ENCODE measurements around the gene GGT5.
"Not testable (repeated sequence)": the region's sequence is repeated elsewhere in the genome, so short reads cannot be mapped to it uniquely, and the experiment has no call there.

GGT5 gene

DNA sequence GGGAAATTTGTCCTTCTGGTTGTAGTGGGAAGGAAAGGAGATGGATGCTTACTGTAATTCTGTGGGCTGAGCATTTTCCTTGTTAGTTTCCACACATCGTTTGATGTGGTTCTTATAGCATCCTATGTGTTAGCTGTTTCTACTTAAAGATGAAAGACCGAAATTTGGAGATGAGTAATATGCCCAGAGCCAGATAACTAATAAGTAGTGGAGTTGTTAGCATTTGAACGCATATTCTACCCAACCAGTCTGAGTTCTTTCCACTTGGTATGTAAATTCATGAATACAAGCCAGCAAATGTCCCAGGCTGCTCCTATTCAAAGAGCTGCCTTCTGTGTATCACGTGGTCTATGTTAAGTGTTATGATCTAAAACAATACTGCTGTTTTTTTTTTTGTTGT is 40.4 kb upstream of the GGT5 start:
- DNase-seq (ENCODE audit: low read depth, low spot score) = no peak
- TF ChIP-seq, protein P1, sequence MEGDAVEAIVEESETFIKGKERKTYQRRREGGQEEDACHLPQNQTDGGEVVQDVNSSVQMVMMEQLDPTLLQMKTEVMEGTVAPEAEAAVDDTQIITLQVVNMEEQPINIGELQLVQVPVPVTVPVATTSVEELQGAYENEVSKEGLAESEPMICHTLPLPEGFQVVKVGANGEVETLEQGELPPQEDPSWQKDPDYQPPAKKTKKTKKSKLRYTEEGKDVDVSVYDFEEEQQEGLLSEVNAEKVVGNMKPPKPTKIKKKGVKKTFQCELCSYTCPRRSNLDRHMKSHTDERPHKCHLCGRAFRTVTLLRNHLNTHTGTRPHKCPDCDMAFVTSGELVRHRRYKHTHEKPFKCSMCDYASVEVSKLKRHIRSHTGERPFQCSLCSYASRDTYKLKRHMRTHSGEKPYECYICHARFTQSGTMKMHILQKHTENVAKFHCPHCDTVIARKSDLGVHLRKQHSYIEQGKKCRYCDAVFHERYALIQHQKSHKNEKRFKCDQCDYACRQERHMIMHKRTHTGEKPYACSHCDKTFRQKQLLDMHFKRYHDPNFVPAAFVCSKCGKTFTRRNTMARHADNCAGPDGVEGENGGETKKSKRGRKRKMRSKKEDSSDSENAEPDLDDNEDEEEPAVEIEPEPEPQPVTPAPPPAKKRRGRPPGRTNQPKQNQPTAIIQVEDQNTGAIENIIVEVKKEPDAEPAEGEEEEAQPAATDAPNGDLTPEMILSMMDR (IDR thresholded peaks at IDR 0.05; ENCODE audit: low read depth, low read length) = no peak
- no peak overlapping the region for H3K4me3 ChIP-seq (ENCODE audit: low read depth, low read length)
- in situ Hi-C loops (cut with HindIII; ENCODE audit: low sequenced_read_pairs) = no loop called here

DNA sequence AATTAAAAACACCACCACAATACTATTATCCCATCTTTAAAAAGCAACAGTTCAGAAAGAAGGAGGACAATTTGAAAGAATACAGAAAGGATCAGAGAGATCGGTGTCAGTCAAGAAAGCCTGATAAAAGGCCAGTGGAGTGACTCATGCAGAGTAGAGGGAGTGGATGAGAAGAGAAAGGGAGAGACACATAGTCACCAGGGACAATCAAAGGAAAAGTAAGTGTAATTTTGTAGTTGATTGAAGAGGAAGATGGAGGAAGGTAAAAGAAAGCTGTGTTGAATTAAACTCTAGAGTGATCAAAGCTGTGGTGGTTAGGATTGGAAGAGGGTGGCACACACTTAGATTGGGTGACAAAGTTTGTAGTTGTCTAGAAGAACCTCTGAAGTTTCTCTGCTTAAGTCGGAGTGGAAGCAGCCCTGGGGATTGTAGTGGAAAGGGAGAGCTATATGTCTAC is 39.9 kb upstream of the GGT5 start:
- no peak overlapping the region for H3K4me3 ChIP-seq (ENCODE audit: low read depth, low read length)
- no peak for DNase-seq (ENCODE audit: low read depth, low spot score)
- TF ChIP-seq, protein P1 (IDR thresholded peaks at IDR 0.05; ENCODE audit: low read depth, low read length) = no peak
- in situ Hi-C loops (cut with HindIII; ENCODE audit: low sequenced_read_pairs) = no loop called here

DNA sequence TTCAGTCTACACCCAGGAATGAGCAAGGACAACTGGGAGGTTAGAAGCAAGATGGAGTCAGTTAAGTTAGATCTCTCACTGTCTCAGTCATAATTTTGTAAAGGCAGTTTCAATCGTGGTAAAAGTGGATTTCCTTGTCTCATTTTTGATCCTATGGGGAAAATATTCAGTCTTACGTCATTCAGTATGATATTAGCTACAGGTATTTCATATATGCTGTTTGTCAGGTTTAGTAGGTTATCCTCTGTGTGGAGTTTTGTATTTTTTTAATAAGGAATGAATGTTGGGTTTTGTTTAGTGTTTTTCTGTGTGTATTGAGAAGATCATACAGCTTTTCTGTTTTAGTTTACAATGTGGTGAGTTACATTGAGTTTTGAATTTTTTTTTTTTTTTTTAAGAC is 37.5 kb upstream of the GGT5 start:
- H3K4me3 ChIP-seq (ENCODE audit: low read depth, low read length) = no peak overlapping the region
- in situ Hi-C loops (cut with HindIII; ENCODE audit: low sequenced_read_pairs) = no loop called here
- DNase-seq (ENCODE audit: low read depth, low spot score) = no peak
- TF ChIP-seq, protein P1 (IDR thresholded peaks at IDR 0.05; ENCODE audit: low read depth, low read length) = no peak

DNA sequence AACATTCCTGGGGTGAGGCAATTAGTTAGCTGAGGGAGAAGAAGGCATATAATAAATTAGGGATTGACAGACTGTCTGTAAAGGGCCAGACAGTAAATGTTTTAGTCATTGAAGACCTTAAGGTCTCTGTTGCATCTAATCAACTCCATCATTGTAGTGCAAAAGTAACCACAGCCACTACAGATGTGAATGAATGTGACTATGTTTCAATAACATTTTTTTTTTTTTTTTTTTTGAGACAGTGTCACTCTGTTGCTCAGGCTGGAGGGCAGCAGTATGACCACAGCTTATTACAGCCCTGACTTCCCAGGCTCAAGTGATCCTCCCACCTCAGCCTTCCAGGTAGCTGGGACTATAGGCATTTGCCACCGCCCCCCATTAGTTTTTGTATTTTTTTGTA is 35.5 kb upstream of the GGT5 start:
- DNase-seq (ENCODE audit: low read depth, low spot score); in situ Hi-C loops (cut with HindIII; ENCODE audit: low sequenced_read_pairs); H3K4me3 ChIP-seq (ENCODE audit: low read depth, low read length): not testable (repeated sequence)

DNA sequence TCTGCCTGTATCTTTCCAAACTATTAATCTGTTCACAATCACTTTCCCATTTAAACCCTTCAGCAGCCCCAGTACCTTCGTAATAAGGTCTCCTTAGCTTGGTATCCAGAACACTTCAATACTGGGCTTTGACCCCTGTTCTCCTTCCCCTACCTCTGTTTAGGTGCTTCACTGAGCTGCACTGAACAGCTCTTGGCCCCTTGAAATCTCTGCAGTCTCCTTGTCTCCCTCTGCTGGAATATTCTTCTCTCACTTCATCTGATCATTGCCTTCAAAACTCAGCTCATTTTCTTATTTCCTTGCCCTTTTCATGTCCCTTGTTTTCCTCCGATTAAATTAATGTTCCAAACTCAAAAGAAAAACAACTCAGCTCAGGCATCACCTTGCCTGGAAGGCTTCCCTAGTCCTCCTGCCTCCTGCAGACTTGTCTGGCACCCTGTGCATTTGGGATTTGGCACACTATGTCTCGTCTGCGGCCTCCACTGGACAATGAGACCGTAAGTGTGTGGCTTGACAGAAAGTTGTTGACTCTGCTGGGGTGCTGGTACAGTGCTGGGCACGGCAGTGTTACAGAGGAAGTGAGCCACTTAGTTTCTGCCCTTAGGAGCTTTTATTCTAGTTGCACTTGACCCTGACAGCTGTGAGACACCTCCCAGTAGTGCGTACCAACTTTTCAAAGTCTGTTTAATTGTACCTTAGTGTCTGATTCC is 30.0 kb upstream of the GGT5 start:
- DNase-seq (ENCODE audit: low read depth, low spot score); in situ Hi-C loops (cut with HindIII; ENCODE audit: low sequenced_read_pairs); H3K4me3 ChIP-seq (ENCODE audit: low read depth, low read length): not testable (repeated sequence)

DNA sequence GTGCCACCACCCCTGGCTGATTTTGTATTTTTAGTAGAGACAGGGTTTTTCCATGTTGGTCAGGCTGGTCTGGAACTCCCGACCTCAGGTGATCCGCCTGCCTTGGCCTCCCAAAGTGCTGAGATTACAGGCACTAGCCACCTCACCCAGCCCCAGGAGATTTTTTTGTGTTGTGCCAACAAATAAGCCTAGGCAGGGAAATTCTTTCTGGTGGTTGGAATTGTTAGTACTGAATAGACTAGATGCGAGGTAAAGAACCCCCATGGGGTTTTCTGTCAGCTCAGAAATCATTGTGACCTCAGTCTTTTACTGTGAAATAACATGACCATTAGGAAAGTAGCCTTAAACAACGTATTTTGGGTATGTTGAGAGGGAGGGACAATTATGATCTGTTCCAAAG is 29.0 kb upstream of the GGT5 start:
- in situ Hi-C loops (cut with HindIII; ENCODE audit: low sequenced_read_pairs); H3K4me3 ChIP-seq (ENCODE audit: low read depth, low read length); DNase-seq (ENCODE audit: low read depth, low spot score): not testable (repeated sequence)

DNA sequence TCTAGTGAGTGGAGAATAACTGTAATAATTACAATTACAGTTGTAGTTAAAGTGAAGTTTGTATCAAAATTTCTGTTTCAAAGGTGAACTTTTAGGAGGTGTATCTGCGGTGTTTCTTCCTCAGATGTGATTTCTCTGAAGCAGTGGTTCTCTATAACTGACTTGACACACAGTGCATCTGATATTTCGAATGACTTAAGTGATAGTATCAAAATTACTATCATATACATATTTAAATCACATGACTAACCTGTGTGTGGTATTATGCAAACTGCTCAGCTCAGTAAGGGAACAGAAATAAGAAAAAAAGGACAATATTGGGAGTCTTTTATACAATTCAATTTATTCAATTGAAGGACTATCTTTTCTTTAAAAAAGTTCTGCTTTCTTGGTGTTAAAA is 28.1 kb upstream of the GGT5 start:
- in situ Hi-C loops (cut with HindIII; ENCODE audit: low sequenced_read_pairs); H3K4me3 ChIP-seq (ENCODE audit: low read depth, low read length); DNase-seq (ENCODE audit: low read depth, low spot score): not testable (repeated sequence)

DNA sequence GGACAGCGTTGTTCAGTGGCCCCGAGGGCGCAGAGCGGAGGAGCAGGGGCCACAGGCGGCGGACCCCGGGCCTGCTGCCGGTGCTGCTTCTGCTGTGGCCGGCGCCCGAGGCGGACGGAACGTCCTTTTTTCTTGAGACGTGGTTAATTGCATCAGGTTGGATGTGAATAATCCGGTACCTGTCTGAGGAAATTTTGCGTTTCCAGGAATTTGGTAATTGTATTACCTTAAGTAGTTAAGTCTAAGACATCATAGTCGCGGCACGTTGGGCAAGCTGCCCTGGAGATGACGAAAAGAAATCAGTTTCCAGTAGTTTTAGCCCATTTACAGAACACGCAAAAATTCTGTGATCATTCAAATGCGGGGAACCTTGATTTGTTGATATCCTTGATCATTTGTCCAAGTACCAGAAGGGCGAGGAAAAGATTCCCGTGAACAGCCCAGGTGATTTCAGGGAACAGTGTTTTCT is 26.5 kb upstream of the GGT5 start:
- in situ Hi-C loops (cut with HindIII; ENCODE audit: low sequenced_read_pairs) = no loop called here
- DNase-seq (ENCODE audit: low read depth, low spot score) = no peak
- H3K4me3 ChIP-seq (ENCODE audit: low read depth, low read length) = peak overlapping the region; percentile 97
- TF ChIP-seq, protein P1 (IDR thresholded peaks at IDR 0.05; ENCODE audit: low read depth, low read length) = no peak

All from astrocyte of the spinal cord (primary cell).